NCI-H1105 (cell line): ENCODE measurements around the gene ANKRD49.

Source experiments
- DNase-seq: peaks from one replicate; lab custom pipeline; 2025; lab: John Stamatoyannopoulos, UW

ANKRD49 gene

DNA sequence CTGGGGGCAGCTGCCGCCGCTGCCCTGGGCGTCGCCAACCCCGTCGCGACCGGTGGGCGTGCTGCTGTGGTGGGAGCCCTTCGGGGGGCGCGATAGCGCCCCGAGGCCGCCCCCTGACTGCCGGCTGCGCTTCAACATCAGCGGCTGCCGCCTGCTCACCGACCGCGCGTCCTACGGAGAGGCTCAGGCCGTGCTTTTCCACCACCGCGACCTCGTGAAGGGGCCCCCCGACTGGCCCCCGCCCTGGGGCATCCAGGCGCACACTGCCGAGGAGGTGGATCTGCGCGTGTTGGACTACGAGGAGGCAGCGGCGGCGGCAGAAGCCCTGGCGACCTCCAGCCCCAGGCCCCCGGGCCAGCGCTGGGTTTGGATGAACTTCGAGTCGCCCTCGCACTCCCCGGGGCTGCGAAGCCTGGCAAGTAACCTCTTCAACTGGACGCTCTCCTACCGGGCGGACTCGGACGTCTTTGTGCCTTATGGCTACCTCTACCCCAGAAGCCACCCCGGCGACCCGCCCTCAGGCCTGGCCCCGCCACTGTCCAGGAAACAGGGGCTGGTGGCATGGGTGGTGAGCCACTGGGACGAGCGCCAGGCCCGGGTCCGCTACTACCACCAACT lies 51.0 kb downstream of the ANKRD49 start:
- DNase-seq = no peak

DNA sequence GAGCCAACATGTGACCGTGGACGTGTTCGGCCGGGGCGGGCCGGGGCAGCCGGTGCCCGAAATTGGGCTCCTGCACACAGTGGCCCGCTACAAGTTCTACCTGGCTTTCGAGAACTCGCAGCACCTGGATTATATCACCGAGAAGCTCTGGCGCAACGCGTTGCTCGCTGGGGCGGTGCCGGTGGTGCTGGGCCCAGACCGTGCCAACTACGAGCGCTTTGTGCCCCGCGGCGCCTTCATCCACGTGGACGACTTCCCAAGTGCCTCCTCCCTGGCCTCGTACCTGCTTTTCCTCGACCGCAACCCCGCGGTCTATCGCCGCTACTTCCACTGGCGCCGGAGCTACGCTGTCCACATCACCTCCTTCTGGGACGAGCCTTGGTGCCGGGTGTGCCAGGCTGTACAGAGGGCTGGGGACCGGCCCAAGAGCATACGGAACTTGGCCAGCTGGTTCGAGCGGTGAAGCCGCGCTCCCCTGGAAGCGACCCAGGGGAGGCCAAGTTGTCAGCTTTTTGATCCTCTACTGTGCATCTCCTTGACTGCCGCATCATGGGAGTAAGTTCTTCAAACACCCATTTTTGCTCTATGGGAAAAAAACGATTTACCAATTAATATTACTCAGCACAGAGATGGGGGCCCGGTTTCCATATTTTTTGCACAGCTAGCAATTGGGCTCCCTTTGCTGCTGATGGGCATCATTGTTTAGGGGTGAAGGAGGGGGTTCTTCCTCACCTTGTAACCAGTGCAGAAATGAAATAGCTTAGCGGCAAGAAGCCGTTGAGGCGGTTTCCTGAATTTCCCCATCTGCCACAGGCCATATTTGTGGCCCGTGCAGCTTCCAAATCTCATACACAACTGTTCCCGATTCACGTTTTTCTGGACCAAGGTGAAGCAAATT lies 51.7 kb downstream of the ANKRD49 start:
- DNase-seq = no peak

- no peak for DNase-seq
These were observed 52.3 kb downstream of the ANKRD49 start for GRCh38 chr11:94546162-94546470.

DNA sequence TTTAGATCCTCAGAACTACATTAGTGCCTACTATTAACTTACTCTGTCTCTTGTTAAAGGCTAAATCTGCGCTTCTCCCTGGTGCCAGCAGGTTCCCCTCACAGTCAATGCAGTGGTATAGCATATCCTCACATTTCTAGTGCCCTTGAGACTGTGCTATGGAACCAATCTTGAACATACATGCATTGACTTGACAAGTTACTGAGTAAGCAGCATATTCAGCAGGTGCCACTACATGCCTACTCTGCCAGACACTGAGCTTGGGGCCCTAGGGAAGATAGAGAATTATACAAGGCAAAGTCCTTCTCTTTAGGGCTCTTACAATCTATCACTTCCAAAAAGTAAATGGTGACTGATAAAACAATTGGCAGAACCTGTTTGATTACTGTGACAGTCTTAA lies 53.1 kb downstream of the ANKRD49 start:
- no peak for DNase-seq

- no peak for DNase-seq
These were observed 55.4 kb downstream of the ANKRD49 start for GRCh38 chr11:94549146-94549545.
